DND-41 (cell line): ENCODE results near the gene THSD4.

Source experiments
- ATAC-seq: fragments of 200-7000 bp; cut with Tn5 transposase; 3 replicates; pipeline ENCODE4 v1.9.1; 2021; ENCODE audit warnings: low read depth; ENCODE audit not compliant: insufficient read depth
- DNase-seq: peaks from one replicate; pipeline ENCODE4 v3.0.0-alpha.2; 2020
- H2AFZ ChIP-seq: 2 replicates; pipeline ENCODE4 v1.6.0; 2012; ENCODE audit warnings: low read depth, low read length
- H3K27ac ChIP-seq: 2 replicates; pipeline ENCODE4 v1.5.1; 2012; ENCODE audit warnings: low read length, inconsistent platforms
- H3K27me3 ChIP-seq: fragments of 200-600 bp; sonication (generic); 2 replicates; pipeline ENCODE4 v1.6.0; 2012; ENCODE audit warnings: low read length, mild to moderate bottlenecking, inconsistent platforms; ENCODE audit not compliant: insufficient read depth, poor library complexity
- H3K36me3 ChIP-seq: 2 replicates; pipeline ENCODE4 v1.5.1; 2012; ENCODE audit warnings: low read length, inconsistent platforms; ENCODE audit not compliant: insufficient read depth
- H3K4me1 ChIP-seq: 2 replicates; pipeline ENCODE4 v1.5.1; 2012; ENCODE audit warnings: mild to moderate bottlenecking, low read length; ENCODE audit not compliant: insufficient read depth
- H3K4me2 ChIP-seq: 2 replicates; pipeline ENCODE4 v1.6.0; 2012; ENCODE audit warnings: mild to moderate bottlenecking, moderate library complexity, low read length, inconsistent platforms; ENCODE audit not compliant: insufficient read depth
- H3K4me3 ChIP-seq, 2 experiments: fragments of 200-600 bp in 1 of 2; shearing (Covaris generic) in 1 of 2; 2 replicates each; pipeline ENCODE4 v1.5.1; 2012 to 2016; ENCODE audit warnings: inconsistent platforms in 2 of 2, low read length in 2 of 2, mild to moderate bottlenecking in 2 of 2, low read depth in 1 of 2, moderate library complexity in 1 of 2
- H3K79me2 ChIP-seq: 2 replicates; pipeline ENCODE4 v1.6.0; 2012; ENCODE audit warnings: low read length, inconsistent platforms; ENCODE audit not compliant: insufficient read depth
- H3K9ac ChIP-seq: 2 replicates; pipeline ENCODE4 v1.6.0; 2012; ENCODE audit warnings: low read depth, mild to moderate bottlenecking, inconsistent platforms, low read length, moderate library complexity
- H3K9me3 ChIP-seq: 2 replicates; pipeline ENCODE4 v1.5.1; 2012; ENCODE audit warnings: low read length, moderate library complexity, mild to moderate bottlenecking, inconsistent platforms; ENCODE audit not compliant: insufficient read depth, severe bottlenecking
- H4K20me1 ChIP-seq: 2 replicates; pipeline ENCODE4 v1.6.0; 2012; ENCODE audit warnings: low read length; ENCODE audit not compliant: insufficient read depth
- EZH2 ChIP-seq: IDR thresholded peaks from 3 replicates; pipeline ENCODE4 v1.6.1; 2012; ENCODE audit warnings: borderline replicate concordance, low read depth, mild to moderate bottlenecking, moderate library complexity, low read length, inconsistent platforms; ENCODE audit not compliant: severe bottlenecking
- TF ChIP-seq, protein P1 (sequence below): IDR thresholded peaks from 2 replicates; pipeline ENCODE4 v1.5.1; 2012; ENCODE audit warnings: borderline replicate concordance, low read length, moderate library complexity, mild to moderate bottlenecking; ENCODE audit not compliant: poor library complexity, severe bottlenecking; ENCODE audit errors: extremely low read depth

THSD4 gene

DNA sequence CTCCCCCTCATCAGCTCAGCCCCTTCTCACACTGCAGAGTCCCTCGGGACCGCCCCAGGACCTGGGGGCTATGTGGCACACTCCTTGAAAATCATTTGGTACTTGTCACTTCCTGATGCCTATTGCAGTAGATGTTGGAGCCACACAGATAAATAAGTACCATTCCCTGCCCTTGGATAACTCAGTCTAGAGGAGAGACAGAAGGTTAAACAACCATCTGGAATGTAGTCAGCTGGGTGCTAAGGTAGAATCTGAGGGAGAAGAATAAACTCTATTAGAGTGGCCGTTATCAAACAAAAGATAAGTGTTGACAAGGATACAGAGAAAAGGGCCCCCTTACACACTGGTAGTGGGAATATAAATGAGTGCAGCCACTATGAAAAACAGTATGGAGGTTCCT, 582.8 kb downstream of the THSD4 start:
- H3K4me1 ChIP-seq = no peaks in the 10 kb centered on the region
- no peak overlapping the region for H2AFZ ChIP-seq
- H3K27ac ChIP-seq = no peak overlapping the region
- no peak overlapping the region for H3K4me2 ChIP-seq
- no peak for TF ChIP-seq EZH2
- TF ChIP-seq, protein P1, sequence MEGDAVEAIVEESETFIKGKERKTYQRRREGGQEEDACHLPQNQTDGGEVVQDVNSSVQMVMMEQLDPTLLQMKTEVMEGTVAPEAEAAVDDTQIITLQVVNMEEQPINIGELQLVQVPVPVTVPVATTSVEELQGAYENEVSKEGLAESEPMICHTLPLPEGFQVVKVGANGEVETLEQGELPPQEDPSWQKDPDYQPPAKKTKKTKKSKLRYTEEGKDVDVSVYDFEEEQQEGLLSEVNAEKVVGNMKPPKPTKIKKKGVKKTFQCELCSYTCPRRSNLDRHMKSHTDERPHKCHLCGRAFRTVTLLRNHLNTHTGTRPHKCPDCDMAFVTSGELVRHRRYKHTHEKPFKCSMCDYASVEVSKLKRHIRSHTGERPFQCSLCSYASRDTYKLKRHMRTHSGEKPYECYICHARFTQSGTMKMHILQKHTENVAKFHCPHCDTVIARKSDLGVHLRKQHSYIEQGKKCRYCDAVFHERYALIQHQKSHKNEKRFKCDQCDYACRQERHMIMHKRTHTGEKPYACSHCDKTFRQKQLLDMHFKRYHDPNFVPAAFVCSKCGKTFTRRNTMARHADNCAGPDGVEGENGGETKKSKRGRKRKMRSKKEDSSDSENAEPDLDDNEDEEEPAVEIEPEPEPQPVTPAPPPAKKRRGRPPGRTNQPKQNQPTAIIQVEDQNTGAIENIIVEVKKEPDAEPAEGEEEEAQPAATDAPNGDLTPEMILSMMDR = no peak
- H3K9ac ChIP-seq = no peak overlapping the region
- peaks cover 6% of the 10 kb centered on the region for H3K27me3 ChIP-seq
- H3K36me3 ChIP-seq = no peaks in the 10 kb centered on the region
- no peaks in the 10 kb centered on the region for H4K20me1 ChIP-seq
- H3K4me3 ChIP-seq = no peak overlapping the region
- no peak for DNase-seq
- H3K79me2 ChIP-seq = no peaks in the 10 kb centered on the region
- no peaks in the 10 kb centered on the region for H3K9me3 ChIP-seq
- ATAC-seq = no peak

DNA sequence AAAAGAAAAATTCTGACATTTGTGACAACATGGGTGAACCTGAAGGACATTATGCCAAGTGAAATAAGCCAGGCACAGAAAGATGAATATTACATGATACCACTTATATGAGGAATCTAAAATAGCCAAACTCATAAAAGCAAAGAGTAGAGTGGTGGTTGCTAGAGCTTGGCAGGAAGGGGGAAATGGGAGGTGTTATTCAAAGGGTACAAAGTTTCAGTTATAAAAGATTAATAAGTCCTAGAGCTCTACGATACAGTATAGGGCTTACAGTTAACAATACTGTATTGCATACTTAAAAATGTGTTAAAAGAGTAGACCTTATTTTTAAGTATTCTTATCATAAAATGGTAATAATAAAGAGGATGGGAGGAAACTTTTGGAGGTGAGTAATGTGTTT, 583.5 kb downstream of the THSD4 start:
- ATAC-seq (no peak), DNase-seq (no peak)
- H4K20me1 ChIP-seq = no peaks in the 10 kb centered on the region
- TF ChIP-seq, protein P1 = no peak
- no peak for TF ChIP-seq EZH2
- no peak overlapping the region for H3K4me2 ChIP-seq
- no peak overlapping the region for H2AFZ ChIP-seq
- no peak overlapping the region for H3K9ac ChIP-seq
- peaks cover 6% of the 10 kb centered on the region for H3K27me3 ChIP-seq
- no peak overlapping the region for H3K27ac ChIP-seq
- H3K36me3 ChIP-seq = no peaks in the 10 kb centered on the region
- H3K4me1 ChIP-seq = no peaks in the 10 kb centered on the region
- no peaks in the 10 kb centered on the region for H3K9me3 ChIP-seq
- H3K79me2 ChIP-seq = no peaks in the 10 kb centered on the region
- no peak overlapping the region for H3K4me3 ChIP-seq

DNA sequence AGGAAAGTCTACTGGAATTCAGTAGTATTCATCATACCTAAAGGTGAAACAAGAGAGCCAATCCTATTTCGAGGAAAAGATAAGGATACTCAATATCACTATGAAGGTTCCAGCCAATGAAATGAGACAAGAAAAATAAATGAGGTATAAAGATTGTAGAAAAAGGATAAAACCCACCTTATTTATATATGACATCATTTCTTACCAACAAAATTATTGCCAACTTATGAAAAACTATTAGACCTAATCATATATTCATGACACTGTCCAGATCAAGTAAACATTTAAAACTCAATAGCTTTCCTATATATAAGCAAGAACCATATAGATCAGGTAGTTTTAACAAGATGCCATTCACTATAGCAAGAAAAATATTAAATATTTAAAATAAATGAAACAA, 584.7 kb downstream of the THSD4 start:
- H2AFZ ChIP-seq = no peak overlapping the region
- no peak overlapping the region for H3K4me3 ChIP-seq
- no peaks in the 10 kb centered on the region for H4K20me1 ChIP-seq
- no peak for DNase-seq
- TF ChIP-seq, protein P1 = no peak
- no peak for TF ChIP-seq EZH2
- H3K4me1 ChIP-seq = no peaks in the 10 kb centered on the region
- no peak overlapping the region for H3K9ac ChIP-seq
- H3K4me2 ChIP-seq = no peak overlapping the region
- H3K36me3 ChIP-seq = no peaks in the 10 kb centered on the region
- H3K27me3 ChIP-seq = peaks cover 6% of the 10 kb centered on the region
- H3K27ac ChIP-seq = no peak overlapping the region
- H3K79me2 ChIP-seq = no peaks in the 10 kb centered on the region
- no peak for ATAC-seq
- no peaks in the 10 kb centered on the region for H3K9me3 ChIP-seq

DNA sequence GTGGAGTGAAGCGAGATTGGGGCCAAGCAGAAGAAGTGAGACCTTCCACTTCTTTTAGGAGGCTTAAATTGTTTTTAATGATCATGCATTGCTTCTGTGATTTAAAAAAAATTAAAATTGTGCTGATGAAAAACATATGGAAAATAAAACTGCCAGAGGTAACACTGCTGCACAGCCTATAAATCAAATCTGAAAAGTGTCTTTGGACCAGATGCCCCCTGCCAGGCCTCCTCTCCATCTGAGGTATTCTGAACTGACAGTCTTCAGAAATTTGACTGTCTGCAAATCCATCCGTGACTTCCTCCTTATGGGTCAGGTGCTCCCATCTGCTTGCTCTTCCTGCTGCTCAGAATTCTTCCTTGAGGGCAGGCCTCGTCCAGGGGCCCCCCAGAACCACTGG, 586.5 kb downstream of the THSD4 start:
- DNase-seq (no peak), ATAC-seq (no peak)
- no peak overlapping the region for H3K9ac ChIP-seq
- no peaks in the 10 kb centered on the region for H3K36me3 ChIP-seq
- H3K4me2 ChIP-seq = no peak overlapping the region
- H3K27ac ChIP-seq = no peak overlapping the region
- peaks cover 8% of the 10 kb centered on the region for H3K27me3 ChIP-seq
- no peak overlapping the region for H3K4me3 ChIP-seq
- no peaks in the 10 kb centered on the region for H4K20me1 ChIP-seq
- no peak overlapping the region for H2AFZ ChIP-seq
- no peak for TF ChIP-seq EZH2
- TF ChIP-seq, protein P1 = no peak
- no peaks in the 10 kb centered on the region for H3K4me1 ChIP-seq
- no peaks in the 10 kb centered on the region for H3K9me3 ChIP-seq
- no peaks in the 10 kb centered on the region for H3K79me2 ChIP-seq
